Common myeloid progenitor, CD34-positive (primary cell): ENCODE measurements around the gene VPS41.

Experiments used
- CTCF ChIA-PET: fragments of 350-600 bp; sonication (Branson Sonifier 250); formaldehyde crosslinking; loops from one replicate; lab custom pipeline; 2021; ENCODE audit warnings: antibody characterized with exemption; lab: Charles Lee
- POLR2A ChIA-PET: fragments of 350-600 bp; sonication (Branson Sonifier 250); formaldehyde crosslinking; loops from one replicate; lab custom pipeline; 2021; ENCODE audit warnings: antibody characterized with exemption; lab: Charles Lee
- DNase-seq, 3 donors: peaks; one replicate each; pipeline versions ENCODE4 v3.0.0 to v3.0.0-alpha.2; 2013
- H3K27ac ChIP-seq, 2 experiments: 1 replicate in 1 of 2; 2 replicates in 1 of 2; pipeline ENCODE4 v1.7.0; 2013; ENCODE audit warnings: inconsistent platforms in 2 of 2, low read length in 2 of 2, mild to moderate bottlenecking in 2 of 2, low read depth in 1 of 2, moderate library complexity in 1 of 2; ENCODE audit not compliant: severe bottlenecking in 2 of 2, insufficient read depth in 1 of 2, poor library complexity in 1 of 2
- H3K27me3 ChIP-seq, 5 experiments: replicated peaks in 2 of 5; 1 replicate in 3 of 5; 2 replicates in 2 of 5; pipeline versions ENCODE4 v1.6.1 to v1.7.0; 2013; ENCODE audit warnings: low read length in 4 of 5, mild to moderate bottlenecking in 2 of 5, moderate library complexity in 2 of 5, inconsistent platforms in 1 of 5; ENCODE audit not compliant: insufficient read depth in 5 of 5, control insufficient read depth in 4 of 5
- H3K36me3 ChIP-seq, 4 experiments: 1 replicate in 2 of 4; 2 replicates in 2 of 4; pipeline versions ENCODE4 v1.6.1 to v1.7.0; 2013; ENCODE audit warnings: low read length in 3 of 4, control low read depth in 1 of 4, mild to moderate bottlenecking in 1 of 4; ENCODE audit not compliant: control insufficient read depth in 4 of 4, insufficient read depth in 4 of 4
- H3K4me1 ChIP-seq, 4 experiments: 1 replicate in 3 of 4; 2 replicates in 1 of 4; pipeline versions ENCODE4 v1.6.1 to v1.7.1; 2013; ENCODE audit warnings: low read length in 3 of 4, mild to moderate bottlenecking in 3 of 4, control low read depth in 1 of 4, inconsistent platforms in 1 of 4, moderate library complexity in 1 of 4; ENCODE audit not compliant: control insufficient read depth in 4 of 4, insufficient read depth in 4 of 4; ENCODE audit errors: control extremely low read depth in 1 of 4
- H3K4me3 ChIP-seq, 7 experiments: 1 replicate in 4 of 7; 2 replicates in 3 of 7; pipeline versions ENCODE4 v1.5.1 to v1.7.0; 2013; ENCODE audit warnings: mild to moderate bottlenecking in 7 of 7, low read length in 6 of 7, moderate library complexity in 6 of 7, inconsistent platforms in 2 of 7, low read depth in 2 of 7, control low read depth in 1 of 7; ENCODE audit not compliant: insufficient read depth in 4 of 7, control insufficient read depth in 1 of 7; ENCODE audit errors: extremely low read depth in 1 of 7
- H3K9me3 ChIP-seq, 5 experiments: 1 replicate in 4 of 5; 2 replicates in 1 of 5; pipeline versions ENCODE4 v1.6.1 to v1.7.1; 2013; ENCODE audit warnings: low read length in 4 of 5, mild to moderate bottlenecking in 2 of 5, inconsistent platforms in 1 of 5, low read depth in 1 of 5, moderate library complexity in 1 of 5; ENCODE audit not compliant: control insufficient read depth in 4 of 5, insufficient read depth in 2 of 5; ENCODE audit errors: control extremely low read depth in 1 of 5
- WGBS: methylation state at CpG from one replicate; pipeline ENCODE4 v1.1.5; 2013; ENCODE audit not compliant: insufficient coverage; 5-methylcytosine and 5-hydroxymethylcytosine counted together

The VPS41 gene

DNA sequence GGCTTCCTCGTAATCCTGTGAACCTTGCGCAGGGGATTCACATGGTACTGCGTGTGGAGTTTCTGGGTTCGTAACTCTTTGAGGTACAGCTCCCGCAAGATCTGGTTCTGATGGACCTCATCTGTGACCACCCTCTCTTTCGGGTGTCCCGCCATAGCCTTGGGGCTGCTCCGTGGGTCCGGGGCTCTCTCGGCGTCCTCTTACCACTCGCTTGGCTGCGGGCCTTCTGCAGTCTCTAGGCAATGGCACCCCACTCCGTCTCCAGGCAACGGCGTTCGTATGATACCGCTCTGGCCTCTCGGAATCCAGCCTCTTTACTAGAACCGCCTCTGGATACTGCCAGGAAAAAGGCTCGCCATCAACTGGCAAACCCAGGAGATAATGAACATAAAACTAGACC is 223.1 kb downstream of the VPS41 start:
- 97% methylated on average over 20 of the region's 21 CpGs for WGBS
- H3K4me1 ChIP-seq, result no peaks in the 10 kb centered on the region
- H3K36me3 ChIP-seq, result no peaks in the 10 kb centered on the region
- POLR2A ChIA-PET, result no interaction called here
- H3K27ac ChIP-seq, result no peak overlapping the region
- H3K27me3 ChIP-seq, result no peaks in the 10 kb centered on the region
- CTCF ChIA-PET, result no interaction called here
- peaks cover 0 to 12% (median 5%) of the 10 kb centered on the region in 5 experiments for H3K9me3 ChIP-seq
- no peak for DNase-seq
- no peak overlapping the region for H3K4me3 ChIP-seq

DNA sequence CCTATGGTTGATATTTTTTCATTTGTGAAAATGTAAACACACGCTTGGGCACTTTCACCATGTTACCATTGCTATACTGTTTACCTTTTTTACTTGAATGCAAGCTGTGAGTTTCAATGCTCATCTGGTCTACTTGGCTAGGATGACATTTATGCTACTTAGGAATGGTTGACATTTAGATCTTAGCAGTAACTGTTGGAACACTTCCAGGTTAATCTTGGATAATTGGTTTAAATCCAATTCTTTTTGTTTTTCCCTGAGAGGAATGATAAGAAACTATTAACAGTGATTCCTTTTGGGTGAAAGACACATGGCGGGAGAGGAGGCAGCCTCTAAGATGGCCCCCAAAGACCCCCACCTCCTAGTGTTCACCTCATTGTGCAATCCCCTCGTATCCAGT is 226.4 kb downstream of the VPS41 start:
- Histone ChIP-seq H3K4me1 (no peaks in the 10 kb centered on the region), H3K9me3 (peaks cover 0 to 19% (median 5%) of the 10 kb centered on the region in 5 experiments), H3K4me3 (no peak overlapping the region), H3K27me3 (no peaks in the 10 kb centered on the region), H3K36me3 (no peaks in the 10 kb centered on the region), H3K27ac (no peak overlapping the region)
- no peak for DNase-seq
- ChIA-PET POLR2A (no interaction called here), CTCF (no interaction called here)
- 100% methylated on average over 2 of the region's 3 CpGs for WGBS

DNA sequence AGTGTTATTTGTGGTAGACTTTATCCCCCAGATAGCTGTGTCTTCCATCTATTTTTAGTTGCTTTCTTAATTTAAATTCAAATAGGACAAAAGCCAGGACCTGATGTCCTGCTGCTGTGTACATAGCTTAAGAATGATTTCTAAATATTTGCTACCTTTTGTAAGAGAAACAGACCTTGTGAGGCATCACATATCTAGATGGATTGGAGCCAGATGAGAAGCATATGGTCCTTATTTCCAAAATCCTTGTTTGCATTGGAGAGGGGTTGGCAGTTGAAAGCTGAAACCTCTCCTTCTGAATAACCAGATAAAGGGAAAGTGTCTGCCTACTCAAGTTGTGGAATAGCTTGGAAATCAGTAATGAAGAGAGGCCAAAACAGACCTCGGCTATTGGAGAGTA is 227.1 kb downstream of the VPS41 start:
- CTCF ChIA-PET, result no interaction called here
- 100% methylated on average over 1 of the region's 1 CpG for WGBS
- Histone ChIP-seq H3K27ac (no peak overlapping the region), H3K9me3 (peaks cover 0 to 21% (median 5%) of the 10 kb centered on the region in 5 experiments), H3K27me3 (no peaks in the 10 kb centered on the region), H3K36me3 (no peaks in the 10 kb centered on the region), H3K4me1 (no peaks in the 10 kb centered on the region), H3K4me3 (no peak overlapping the region)
- DNase-seq, result no peak
- POLR2A ChIA-PET, result no interaction called here

DNA sequence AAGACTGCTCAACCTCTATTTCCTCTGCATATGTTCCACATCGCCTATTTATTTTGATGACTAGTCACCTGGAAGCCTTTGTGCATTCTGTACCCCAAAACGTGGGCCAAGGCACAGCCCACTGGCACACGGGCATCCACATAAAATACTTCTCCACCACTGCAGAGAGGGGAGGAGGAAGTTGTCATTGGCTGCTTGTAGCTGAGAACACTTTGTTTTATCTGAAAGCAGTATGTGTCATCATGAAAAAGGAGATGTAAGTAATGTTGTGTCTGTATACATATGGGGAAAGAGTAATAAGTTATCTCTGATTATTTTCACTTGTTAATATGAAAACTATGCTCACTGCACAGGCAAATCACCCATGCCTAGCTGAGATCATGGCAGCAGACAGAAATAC is 229.6 kb downstream of the VPS41 start:
- CTCF ChIA-PET, result no interaction called here
- Histone ChIP-seq H3K4me3 (no peak overlapping the region), H3K36me3 (no peaks in the 10 kb centered on the region), H3K27me3 (no peaks in the 10 kb centered on the region), H3K9me3 (peaks cover 0 to 9% (median 0%) of the 10 kb centered on the region in 5 experiments), H3K27ac (no peak overlapping the region), H3K4me1 (no peaks in the 10 kb centered on the region)
- WGBS, result no CpG with 5 or more reads among the region's 3 CpGs
- no peak for DNase-seq
- POLR2A ChIA-PET, result no interaction called here

DNA sequence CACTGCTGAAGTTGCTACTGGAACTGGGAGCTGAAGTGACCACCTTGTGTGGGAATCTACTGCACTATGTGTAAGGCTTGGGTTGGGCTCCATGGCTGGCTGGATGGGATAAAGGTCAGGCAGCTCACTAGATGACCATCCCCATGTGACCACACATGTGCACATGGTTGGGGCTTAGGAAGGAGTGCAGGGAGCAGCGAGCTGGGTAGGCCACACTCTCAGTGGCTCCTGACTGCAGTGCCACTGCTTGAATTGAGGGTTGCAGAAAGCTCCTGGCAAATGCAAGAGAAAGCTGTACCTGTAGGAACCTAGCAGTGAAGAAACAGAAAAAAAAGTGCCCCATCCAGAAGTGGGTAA is 230.3 kb downstream of the VPS41 start:
- Histone ChIP-seq H3K4me3 (no peak overlapping the region), H3K27ac (no peak overlapping the region), H3K36me3 (no peaks in the 10 kb centered on the region), H3K9me3 (peaks cover 0 to 9% (median 0%) of the 10 kb centered on the region in 5 experiments), H3K4me1 (no peaks in the 10 kb centered on the region), H3K27me3 (no peaks in the 10 kb centered on the region)
- DNase-seq, result no peak
- POLR2A ChIA-PET, result interaction anchor here (0.6 kb wide), 1 partner anchor 111 kb away, joined by 3 read pairs; no protein-coding TSS in a partner anchor
- 100% methylated on average over 1 of the region's 1 CpG for WGBS
- CTCF ChIA-PET, result no interaction called here

DNA sequence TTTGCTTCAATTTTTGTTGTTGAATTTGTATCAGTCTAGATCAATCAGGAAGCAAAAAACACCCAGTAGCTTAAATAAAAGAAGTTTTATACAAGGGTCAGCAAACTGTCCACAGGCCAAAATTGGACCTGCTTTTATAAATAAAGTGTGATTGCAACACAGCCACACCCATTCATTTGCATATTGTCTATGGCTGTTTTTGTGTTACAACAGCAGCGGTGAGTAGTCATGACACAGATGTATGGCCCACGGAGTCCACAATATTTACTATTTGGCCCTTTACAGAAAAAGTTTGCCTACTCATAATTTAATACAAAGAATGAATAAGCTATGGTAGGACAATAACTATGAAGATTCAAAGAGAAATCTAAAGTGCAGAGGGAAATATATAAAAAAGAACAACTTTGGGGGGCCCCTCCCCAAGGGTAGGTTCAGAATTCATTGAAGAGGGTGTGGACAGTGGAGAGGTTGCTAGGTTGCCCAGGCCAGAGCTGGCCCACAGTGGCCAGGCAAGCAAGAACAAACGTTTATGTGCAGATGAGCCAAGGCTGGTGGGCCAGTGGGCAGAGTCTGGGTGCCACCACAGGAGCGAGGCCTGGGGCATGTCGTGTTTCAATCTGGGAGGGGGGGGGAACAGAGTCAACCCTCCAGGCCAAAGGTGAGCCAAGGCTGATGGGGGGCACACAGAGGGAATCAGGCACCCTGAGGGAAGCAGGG is 230.9 kb downstream of the VPS41 start:
- 97% methylated on average over 3 of the region's 5 CpGs for WGBS
- Histone ChIP-seq H3K4me3 (no peak overlapping the region), H3K4me1 (no peaks in the 10 kb centered on the region), H3K27ac (no peak overlapping the region), H3K27me3 (no peaks in the 10 kb centered on the region), H3K36me3 (no peaks in the 10 kb centered on the region), H3K9me3 (peaks cover 0 to 9% (median 0%) of the 10 kb centered on the region in 5 experiments)
- no peak for DNase-seq
- POLR2A ChIA-PET, result interaction anchor here (0.6 kb wide), 1 partner anchor 111 kb away, joined by 3 read pairs; no protein-coding TSS in a partner anchor
- CTCF ChIA-PET, result no interaction called here

DNA sequence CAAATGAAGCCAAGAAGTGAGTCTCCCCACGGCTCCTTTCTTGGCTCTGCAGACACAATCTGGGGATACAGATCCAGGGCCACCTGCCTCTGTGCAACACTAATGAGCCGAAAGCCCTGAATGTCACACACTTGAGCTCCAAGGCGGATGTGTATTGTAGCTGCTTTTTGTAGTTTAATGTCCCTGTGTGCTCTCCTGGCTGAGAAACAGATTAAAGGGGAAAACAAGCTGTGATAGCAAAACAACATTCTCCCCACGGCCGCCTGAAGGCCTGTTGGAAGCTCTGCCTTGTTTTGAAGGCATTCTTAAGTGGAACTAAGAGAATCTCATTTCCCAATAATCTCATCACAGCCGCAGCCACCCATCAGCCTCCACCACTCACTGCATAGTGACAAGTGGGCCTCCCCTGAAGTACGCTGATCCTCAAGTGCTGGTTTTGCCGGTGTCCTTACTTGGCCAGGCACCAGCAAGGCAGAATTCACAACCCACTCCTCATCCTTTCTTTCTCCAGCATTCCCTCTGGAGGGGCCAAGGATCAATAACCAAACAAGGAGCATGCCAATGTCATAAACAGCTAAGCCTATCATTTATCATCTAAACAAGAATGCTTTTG is 233.4 kb downstream of the VPS41 start:
- CTCF ChIA-PET, result no interaction called here
- Histone ChIP-seq H3K27me3 (no peaks in the 10 kb centered on the region), H3K9me3 (peaks cover 0 to 9% (median 0%) of the 10 kb centered on the region in 5 experiments), H3K4me3 (no peak overlapping the region), H3K4me1 (peaks cover 0 to 3% (median 0%) of the 10 kb centered on the region in 4 experiments), H3K36me3 (no peaks in the 10 kb centered on the region), H3K27ac (no peak overlapping the region)
- WGBS, result 98% methylated on average over 5 of the region's 8 CpGs
- DNase-seq, result no peak
- POLR2A ChIA-PET, result no interaction called here
